Liver (tissue), 9 donors: ENCODE data around the gene CCDC144A. TPM values are rescaled to one million over a fixed set of nuclear protein-coding genes. Genes with fewer than 3 reads are reported as not detected.

Experiments used
- DNase-seq: peaks from one replicate; pipeline ENCODE4 v3.0.0-alpha.2; 2017; ENCODE audit warnings: low spot score
- H3K27ac ChIP-seq, 2 donors: one replicate each; pipeline ENCODE4 v1.7.0; 2013; ENCODE audit warnings: inconsistent platforms in 2 of 2, low read length in 2 of 2, control low read depth in 1 of 2, low read depth in 1 of 2, mild to moderate bottlenecking in 1 of 2
- H3K27me3 ChIP-seq, 4 donors: one replicate each; pipeline versions ENCODE4 v1.6.1 to v1.7.0; 2013; ENCODE audit warnings: low read length in 3 of 4, inconsistent platforms in 1 of 4, mild to moderate bottlenecking in 1 of 4, moderate library complexity in 1 of 4; ENCODE audit not compliant: control insufficient read depth in 4 of 4, insufficient read depth in 4 of 4
- H3K36me3 ChIP-seq, 4 donors: one replicate each; pipeline versions ENCODE4 v1.6.1 to v1.7.0; 2013; ENCODE audit warnings: low read length in 3 of 4, mild to moderate bottlenecking in 3 of 4, low read depth in 1 of 4, moderate library complexity in 1 of 4; ENCODE audit not compliant: control insufficient read depth in 4 of 4, insufficient read depth in 3 of 4
- H3K4me1 ChIP-seq, 4 donors: one replicate each; pipeline versions ENCODE4 v1.6.1 to v1.7.0; 2013; ENCODE audit warnings: low read length in 3 of 4, mild to moderate bottlenecking in 3 of 4, moderate library complexity in 1 of 4; ENCODE audit not compliant: control insufficient read depth in 4 of 4, insufficient read depth in 4 of 4
- H3K4me3 ChIP-seq, 3 donors: one replicate each; pipeline versions ENCODE4 v1.6.1 to v1.7.0; 2013; ENCODE audit warnings: low read length in 3 of 3, control low read depth in 1 of 3, low read depth in 1 of 3, mild to moderate bottlenecking in 1 of 3
- H3K9ac ChIP-seq, 2 donors: one replicate each; pipeline ENCODE4 v1.7.0; 2013; ENCODE audit warnings: low read length in 2 of 2, mild to moderate bottlenecking in 2 of 2, moderate library complexity in 2 of 2, control low read depth in 1 of 2, low read depth in 1 of 2
- H3K9me3 ChIP-seq, 4 donors: one replicate each; pipeline versions ENCODE4 v1.6.1 to v1.7.0; 2013; ENCODE audit warnings: low read length in 3 of 4; ENCODE audit not compliant: control insufficient read depth in 4 of 4
- ATF3 ChIP-seq: IDR thresholded peaks from 2 replicates; pipeline ENCODE4 v1.6.1; 2016; ENCODE audit warnings: antibody characterized with exemption
- CTCF ChIP-seq: fragments of 150-350 bp; IDR thresholded peaks from 2 replicates; pipeline ENCODE4 v1.5.1; 2017; ENCODE audit warnings: improper control_type of control experiment, low read depth, low read length; ENCODE audit not compliant: missing input control
- EGR1 ChIP-seq, 2 donors: IDR thresholded peaks; 2 replicates each; pipeline ENCODE4 v1.6.1; 2016 to 2018; ENCODE audit warnings: antibody characterized with exemption in 2 of 2, low read depth in 2 of 2
- FOXA1 ChIP-seq: IDR thresholded peaks from 2 replicates; pipeline ENCODE4 v1.6.1; 2016; ENCODE audit warnings: antibody characterized with exemption
- FOXA2 ChIP-seq: IDR thresholded peaks from 2 replicates; pipeline ENCODE4 v1.6.1; 2016; ENCODE audit warnings: antibody characterized with exemption
- GABPA ChIP-seq, 2 donors: IDR thresholded peaks in 1 of 2; conservative IDR thresholded peaks in 1 of 2; 2 replicates each; pipeline ENCODE4 v1.6.1; 2016; ENCODE audit warnings: antibody characterized with exemption in 2 of 2, mild to moderate bottlenecking in 1 of 2, moderate library complexity in 1 of 2
- HNF4A ChIP-seq, 2 donors: conservative IDR thresholded peaks; 2 replicates each; pipeline ENCODE4 v1.6.1; 2016; ENCODE audit warnings: antibody characterized with exemption in 2 of 2, mild to moderate bottlenecking in 2 of 2
- HNF4G ChIP-seq: IDR thresholded peaks from 2 replicates; pipeline ENCODE4 v1.6.1; 2016; ENCODE audit warnings: antibody characterized with exemption
- JUND ChIP-seq, 2 donors: IDR thresholded peaks; 2 replicates each; pipeline ENCODE4 v1.6.1; 2016; ENCODE audit warnings: antibody characterized with exemption in 2 of 2
- MAX ChIP-seq: IDR thresholded peaks from 2 replicates; pipeline ENCODE4 v1.6.1; 2016; ENCODE audit warnings: antibody characterized with exemption
- NR2F2 ChIP-seq: IDR thresholded peaks from 2 replicates; pipeline ENCODE4 v1.6.1; 2016; ENCODE audit warnings: antibody characterized with exemption
- RAD21 ChIP-seq, 2 donors: IDR thresholded peaks; 2 replicates each; pipeline ENCODE4 v1.6.1; 2016; ENCODE audit warnings: antibody characterized with exemption in 2 of 2, mild to moderate bottlenecking in 2 of 2
- REST ChIP-seq: IDR thresholded peaks from 2 replicates; pipeline ENCODE4 v1.6.1; 2016; ENCODE audit warnings: antibody characterized with exemption, mild to moderate bottlenecking
- RXRA ChIP-seq, 2 donors: IDR thresholded peaks; 2 replicates each; pipeline ENCODE4 v1.6.1; 2017 to 2018; ENCODE audit warnings: antibody characterized with exemption in 2 of 2, mild to moderate bottlenecking in 1 of 2
- SP1 ChIP-seq: IDR thresholded peaks from 2 replicates; pipeline ENCODE4 v1.6.1; 2018; ENCODE audit warnings: antibody characterized with exemption, mild to moderate bottlenecking
- TAF1 ChIP-seq: conservative IDR thresholded peaks from 2 replicates; pipeline ENCODE4 v1.6.1; 2016; ENCODE audit warnings: antibody characterized with exemption, mild to moderate bottlenecking
- YY1 ChIP-seq: IDR thresholded peaks from 2 replicates; pipeline ENCODE4 v1.6.1; 2016; ENCODE audit warnings: antibody characterized with exemption, mild to moderate bottlenecking
- ZBTB33 ChIP-seq: IDR thresholded peaks from 2 replicates; pipeline ENCODE4 v1.6.1; 2016; ENCODE audit warnings: antibody characterized with exemption
- WGBS: extraction: QIAGEN DNeasy Blood & Tissue Kit; methylation state at CpG from one replicate; pipeline ENCODE4 v1.1.7; 2013; 5-methylcytosine and 5-hydroxymethylcytosine counted together
- polyA plus RNA-seq, 2 donors: library from polyadenylated mRNA; stranded (reverse) in 1 of 2; unstranded in 1 of 2; fragments of 200-250 nt in 1 of 2; fragments of >200 nt in 1 of 2; fragmentation: Nextera tagmentation in 1 of 2; extraction: Ambion mirVana in 1 of 2; gene quantifications; one replicate each; pipeline versions ENCODE4 v1.2.1 to v1.2.3, GENCODE V29; 2013 to 2015
- total RNA-seq, 2 donors: library from RNA; depleted of rRNA; stranded (reverse); fragments of >200 nt; gene quantifications; one replicate each; pipeline ENCODE4 v1.2.3, GENCODE V29; 2014
- donor health status: healthy.
- donor health status: healthy.
- donor health status: healthy.
- donor health status: healthy.
- donor health status: healthy.

CCDC144A gene
- total and polyA plus RNA-seq, 4 donors: 0.05 to 5.2 (median 3.2) TPM

- DNase-seq: peak; percentile 85
- H3K9me3 ChIP-seq: no peaks in the 10 kb centered on the region
- peaks cover 0 to 9% (median 8%) of the 10 kb centered on the region in 4 donors for H3K4me1 ChIP-seq
- H3K27me3 ChIP-seq: no peaks in the 10 kb centered on the region
- TF ChIP-seq CTCF (no peak), ATF3 (no peak), EGR1 (IDR thresholded peaks at IDR 0.05; ENCODE audit: low read depth in 2 of 2) (no peak), NR2F2 (no peak), RXRA (IDR thresholded peaks at IDR 0.05) (peak; percentile 67), TAF1 (peak; percentile 80), FOXA1 (peak; percentile 17), GABPA (IDR thresholded peaks at IDR 0.05 in 1 of 2, conservative IDR thresholded peaks at IDR 0.05 in 1 of 2) (peak in 1 of 2 donors; percentile 65), JUND (IDR thresholded peaks at IDR 0.05) (no peak), SP1 (peak; percentile 92), REST (peak; percentile 90), FOXA2 (peak; percentile 25), ZBTB33 (peak; percentile 40), HNF4A (conservative IDR thresholded peaks at IDR 0.05) (peak; percentile 42 to 49), RAD21 (IDR thresholded peaks at IDR 0.05) (peak in 1 of 2 donors; percentile 27), YY1 (peak; percentile 99), MAX (peak; percentile 11), HNF4G (no peak)
- H3K4me3 ChIP-seq: peak within 1 kb of the TSS; percentile 72 to 93 (median 81)
- peak within 1 kb of the TSS; percentile 74 to 81 for H3K27ac ChIP-seq
- no peaks in the 10 kb centered on the region for H3K36me3 ChIP-seq
- WGBS: under 1% methylated on average over 55 of the region's 55 CpGs
- peak within 1 kb of the TSS; percentile 75 to 78 for H3K9ac ChIP-seq
Measured at GRCh38 chr17:16653367-16654041, 36.5 kb upstream of the CCDC144A start, which contains the start of gene ZNF624. Gene ZNF624 (minus strand): TSS chr17:16653850.
